Activated T-cell treated with anti-CD3 and anti-CD28 coated beads, Interleukin-2, amount 50 U/mL, for 72 hours (primary cell): ENCODE measurements around the gene HEPHL1. TPM values are rescaled to one million over a fixed set of nuclear protein-coding genes. Genes with fewer than 3 reads are reported as not detected.

Experiments
- ATAC-seq, 2 donors: fragments of 150-1000 bp; cut with Tn5 transposase; replicated peaks in 1 of 2; 2 replicates each; pipeline ENCODE4 v1.10.0; 2021; ENCODE audit warnings: moderate library complexity in 2 of 2, mild to moderate bottlenecking in 1 of 2
- DNase-seq, 2 donors: peaks; one replicate each; pipeline ENCODE4 v3.0.0; 2021 to 2022; ENCODE audit warnings: mixed read lengths in 1 of 2
- H3K27ac Mint-ChIP-seq: one replicate; pipeline ENCODE4 v1.8.0; 2022; ENCODE audit warnings: mild to moderate bottlenecking, moderate library complexity, mixed read lengths
- H3K27me3 Mint-ChIP-seq: one replicate; pipeline ENCODE4 v1.8.0; 2022; ENCODE audit warnings: low read depth, mixed read lengths
- H3K36me3 Mint-ChIP-seq, 2 donors: one replicate each; pipeline ENCODE4 v1.8.0; 2022; ENCODE audit warnings: mixed read lengths in 2 of 2, mild to moderate bottlenecking in 1 of 2; ENCODE audit not compliant: insufficient read depth in 2 of 2
- H3K4me1 Mint-ChIP-seq: one replicate; pipeline ENCODE4 v1.8.0; 2022; ENCODE audit warnings: low read depth, mixed read lengths
- H3K4me3 Mint-ChIP-seq, 2 donors: one replicate each; pipeline ENCODE4 v1.8.0; 2022; ENCODE audit warnings: mild to moderate bottlenecking in 2 of 2, mixed read lengths in 2 of 2, moderate library complexity in 2 of 2
- H3K9me3 Mint-ChIP-seq, 2 donors: one replicate each; pipeline ENCODE4 v1.8.0; 2022; ENCODE audit warnings: mixed read lengths in 2 of 2
- total RNA-seq, 2 donors: library from RNA; stranded (reverse); gene quantifications; one replicate each; pipeline ENCODE4 v1.2.3, GENCODE V29; 2022

Gene HEPHL1
- total RNA-seq, 2 donors from 2014 or later: not detected

GRCh38 chr11:94131047-94131717 is 110.0 kb downstream of the HEPHL1 start:
- no peak overlapping the region for H3K4me3 Mint-ChIP-seq
- no peak for DNase-seq
- ATAC-seq: no peak
- no peak overlapping the region for H3K27ac Mint-ChIP-seq
- H3K9me3 Mint-ChIP-seq: no peaks in the 10 kb centered on the region
- H3K4me1 Mint-ChIP-seq: peaks cover 47% of the 10 kb centered on the region
- no peaks in the 10 kb centered on the region for H3K27me3 Mint-ChIP-seq
- no peaks in the 10 kb centered on the region for H3K36me3 Mint-ChIP-seq

- no peak overlapping the region for H3K4me3 Mint-ChIP-seq
Observed at GRCh38 chr11:94131718-94132115, 110.6 kb downstream of the HEPHL1 start.

GRCh38 chr11:94132152-94132558 is 111.0 kb downstream of the HEPHL1 start:
- no peaks in the 10 kb centered on the region for H3K27me3 Mint-ChIP-seq
- H3K36me3 Mint-ChIP-seq: peaks cover 0 to 2% of the 10 kb centered on the region in 2 donors
- peaks cover 52% of the 10 kb centered on the region for H3K4me1 Mint-ChIP-seq
- DNase-seq (no peak), ATAC-seq (no peak)
- peaks cover 0 to 1% of the 10 kb centered on the region in 2 donors for H3K9me3 Mint-ChIP-seq
- H3K4me3 Mint-ChIP-seq: no peak overlapping the region
- H3K27ac Mint-ChIP-seq: no peak overlapping the region

More at GRCh38 chr11:94131718-94132115, 110.6 kb downstream of the HEPHL1 start:
- no peak for DNase-seq
- no peak for ATAC-seq
- no peaks in the 10 kb centered on the region for H3K27me3 Mint-ChIP-seq
- no peak overlapping the region for H3K27ac Mint-ChIP-seq
- peaks cover 0 to under 1% of the 10 kb centered on the region in 2 donors for H3K36me3 Mint-ChIP-seq
- peaks cover 0 to under 1% of the 10 kb centered on the region in 2 donors for H3K9me3 Mint-ChIP-seq
- H3K4me1 Mint-ChIP-seq: peaks cover 52% of the 10 kb centered on the region

- no peak for ATAC-seq
- peaks cover 0 to 2% of the 10 kb centered on the region in 2 donors for H3K36me3 Mint-ChIP-seq
- no peak overlapping the region for H3K27ac Mint-ChIP-seq
- no peaks in the 10 kb centered on the region for H3K27me3 Mint-ChIP-seq
- peaks cover 0 to 1% of the 10 kb centered on the region in 2 donors for H3K9me3 Mint-ChIP-seq
- peaks cover 47% of the 10 kb centered on the region for H3K4me1 Mint-ChIP-seq
- H3K4me3 Mint-ChIP-seq: no peak overlapping the region
- DNase-seq: no peak
Observed at GRCh38 chr11:94132823-94133408, 111.8 kb downstream of the HEPHL1 start.

- ATAC-seq: no peak
- Mint-ChIP-seq H3K36me3 (peaks cover 0 to 2% of the 10 kb centered on the region in 2 donors), H3K27me3 (no peaks in the 10 kb centered on the region), H3K4me1 (peaks cover 44% of the 10 kb centered on the region), H3K27ac (no peak overlapping the region), H3K9me3 (peaks cover 0 to 1% of the 10 kb centered on the region in 2 donors), H3K4me3 (no peak overlapping the region)
- no peak for DNase-seq
Observed at GRCh38 chr11:94133752-94134151, 112.6 kb downstream of the HEPHL1 start.

GRCh38 chr11:94134651-94135512 is 113.7 kb downstream of the HEPHL1 start:
- Mint-ChIP-seq H3K27ac (peak overlapping the region; percentile 64), H3K4me1 (peaks cover 48% of the 10 kb centered on the region)

GRCh38 chr11:94139416-94139815 is 118.3 kb downstream of the HEPHL1 start:
- no peak for ATAC-seq
- DNase-seq: no peak
- Mint-ChIP-seq H3K4me3 (no peak overlapping the region), H3K27ac (no peak overlapping the region), H3K36me3 (peaks cover 0 to 2% of the 10 kb centered on the region in 2 donors), H3K27me3 (no peaks in the 10 kb centered on the region), H3K4me1 (peaks cover 61% of the 10 kb centered on the region), H3K9me3 (peaks cover 0 to 1% of the 10 kb centered on the region in 2 donors)

More at GRCh38 chr11:94134651-94135512, 113.7 kb downstream of the HEPHL1 start:
- H3K9me3 Mint-ChIP-seq: peaks cover 0 to 1% of the 10 kb centered on the region in 2 donors
- ATAC-seq (peak; percentile 92 to 97), DNase-seq (peak; percentile 53 to 58)
- peaks cover 0 to 2% of the 10 kb centered on the region in 2 donors for H3K36me3 Mint-ChIP-seq
- H3K27me3 Mint-ChIP-seq: no peaks in the 10 kb centered on the region
- peak overlapping the region; percentile 53 to 59 for H3K4me3 Mint-ChIP-seq

GRCh38 chr11:94140154-94140655 is 119.1 kb downstream of the HEPHL1 start:
- Mint-ChIP-seq H3K4me3 (no peak overlapping the region), H3K9me3 (peaks cover 0 to 1% of the 10 kb centered on the region in 2 donors), H3K36me3 (peaks cover 0 to 2% of the 10 kb centered on the region in 2 donors), H3K27ac (no peak overlapping the region), H3K27me3 (no peaks in the 10 kb centered on the region), H3K4me1 (peaks cover 62% of the 10 kb centered on the region)
- no peak for ATAC-seq
- DNase-seq: no peak

- H3K27me3 Mint-ChIP-seq: no peaks in the 10 kb centered on the region
- DNase-seq (no peak), ATAC-seq (no peak)
- no peak overlapping the region for H3K4me3 Mint-ChIP-seq
- H3K9me3 Mint-ChIP-seq: peaks cover 0 to 1% of the 10 kb centered on the region in 2 donors
- H3K36me3 Mint-ChIP-seq: peaks cover 0 to 1% of the 10 kb centered on the region in 2 donors
- H3K4me1 Mint-ChIP-seq: peaks cover 62% of the 10 kb centered on the region
- no peak overlapping the region for H3K27ac Mint-ChIP-seq
Observed at GRCh38 chr11:94141511-94142307, 120.6 kb downstream of the HEPHL1 start.

- no peaks in the 10 kb centered on the region for H3K27me3 Mint-ChIP-seq
- H3K27ac Mint-ChIP-seq: no peak overlapping the region
- H3K4me3 Mint-ChIP-seq: no peak overlapping the region
- ATAC-seq: peak in 1 of 2 donors; percentile 37
- no peaks in the 10 kb centered on the region for H3K36me3 Mint-ChIP-seq
- H3K9me3 Mint-ChIP-seq: no peaks in the 10 kb centered on the region
- H3K4me1 Mint-ChIP-seq: peaks cover 64% of the 10 kb centered on the region
- DNase-seq: no peak
Observed at GRCh38 chr11:94142308-94143281, 121.4 kb downstream of the HEPHL1 start.

GRCh38 chr11:94144216-94144615 is 123.1 kb downstream of the HEPHL1 start:
- H3K4me1 Mint-ChIP-seq: peaks cover 80% of the 10 kb centered on the region
- no peaks in the 10 kb centered on the region for H3K9me3 Mint-ChIP-seq
- H3K4me3 Mint-ChIP-seq: no peak overlapping the region
- no peaks in the 10 kb centered on the region for H3K27me3 Mint-ChIP-seq
- no peaks in the 10 kb centered on the region for H3K36me3 Mint-ChIP-seq
- ATAC-seq (no peak), DNase-seq (no peak)
- H3K27ac Mint-ChIP-seq: no peak overlapping the region
